ENCODE results near the gene GLI3.

DNA sequence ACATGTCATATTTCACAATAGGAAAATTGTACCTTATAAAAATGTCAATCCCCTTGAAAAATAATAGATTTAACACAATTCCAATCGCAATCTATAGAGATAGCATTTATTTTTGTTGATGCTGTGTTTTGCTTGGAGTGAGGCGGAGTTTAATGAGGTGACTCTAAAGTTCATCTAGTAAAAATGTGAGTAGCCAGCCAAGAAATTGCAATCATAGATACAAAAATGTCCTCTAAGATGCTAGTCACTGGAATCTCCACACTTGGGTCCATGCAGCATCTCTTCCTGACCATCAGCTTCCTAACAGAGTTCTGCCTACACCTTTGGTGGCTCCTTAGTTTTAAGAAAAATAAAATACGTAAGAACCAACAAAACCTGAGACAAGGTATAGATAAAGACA lies 44.9 kb downstream of the GLI3 start:
- TF ChIP-seq, protein P1, sequence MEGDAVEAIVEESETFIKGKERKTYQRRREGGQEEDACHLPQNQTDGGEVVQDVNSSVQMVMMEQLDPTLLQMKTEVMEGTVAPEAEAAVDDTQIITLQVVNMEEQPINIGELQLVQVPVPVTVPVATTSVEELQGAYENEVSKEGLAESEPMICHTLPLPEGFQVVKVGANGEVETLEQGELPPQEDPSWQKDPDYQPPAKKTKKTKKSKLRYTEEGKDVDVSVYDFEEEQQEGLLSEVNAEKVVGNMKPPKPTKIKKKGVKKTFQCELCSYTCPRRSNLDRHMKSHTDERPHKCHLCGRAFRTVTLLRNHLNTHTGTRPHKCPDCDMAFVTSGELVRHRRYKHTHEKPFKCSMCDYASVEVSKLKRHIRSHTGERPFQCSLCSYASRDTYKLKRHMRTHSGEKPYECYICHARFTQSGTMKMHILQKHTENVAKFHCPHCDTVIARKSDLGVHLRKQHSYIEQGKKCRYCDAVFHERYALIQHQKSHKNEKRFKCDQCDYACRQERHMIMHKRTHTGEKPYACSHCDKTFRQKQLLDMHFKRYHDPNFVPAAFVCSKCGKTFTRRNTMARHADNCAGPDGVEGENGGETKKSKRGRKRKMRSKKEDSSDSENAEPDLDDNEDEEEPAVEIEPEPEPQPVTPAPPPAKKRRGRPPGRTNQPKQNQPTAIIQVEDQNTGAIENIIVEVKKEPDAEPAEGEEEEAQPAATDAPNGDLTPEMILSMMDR (conservative IDR thresholded peaks at IDR 0.05; ENCODE audit: low read depth, low read length), result no peak
- TF ChIP-seq, protein P2, sequence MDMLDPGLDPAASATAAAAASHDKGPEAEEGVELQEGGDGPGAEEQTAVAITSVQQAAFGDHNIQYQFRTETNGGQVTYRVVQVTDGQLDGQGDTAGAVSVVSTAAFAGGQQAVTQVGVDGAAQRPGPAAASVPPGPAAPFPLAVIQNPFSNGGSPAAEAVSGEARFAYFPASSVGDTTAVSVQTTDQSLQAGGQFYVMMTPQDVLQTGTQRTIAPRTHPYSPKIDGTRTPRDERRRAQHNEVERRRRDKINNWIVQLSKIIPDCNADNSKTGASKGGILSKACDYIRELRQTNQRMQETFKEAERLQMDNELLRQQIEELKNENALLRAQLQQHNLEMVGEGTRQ (IDR thresholded peaks at IDR 0.05; ENCODE audit: low read depth, low read length), result no peak
- 0 out of 2 replicates have a peak, but pooled peaks have one; percentile 0 for TF ChIP-seq CEBPB (IDR thresholded peaks at IDR 0.05; ENCODE audit: low read depth, low read length)
- no peak for TF ChIP-seq POLR2A (IDR thresholded peaks at IDR 0.05; ENCODE audit: low read depth, low read length)
- no peak for TF ChIP-seq FOS (IDR thresholded peaks at IDR 0.05; ENCODE audit: low read depth, low read length)
- TF ChIP-seq SMC3 (IDR thresholded peaks at IDR 0.05; ENCODE audit: low read depth, low read length), result no peak
- no peak for TF ChIP-seq MXI1 (IDR thresholded peaks at IDR 0.05; ENCODE audit: borderline replicate concordance, low read depth, low read length)
- no peak for TF ChIP-seq CHD1 (IDR thresholded peaks at IDR 0.05; ENCODE audit: low read depth, low read length)
- no peak for TF ChIP-seq RAD21 (IDR thresholded peaks at IDR 0.05; ENCODE audit: low read length)

All from IMR-90 (cell line).